ENCODE results near the gene C10orf120. TPM values are rescaled to one million over a fixed set of nuclear protein-coding genes. Genes with fewer than 3 reads are reported as not detected.
A peak's percentile ranks its signal among the peaks of the same experiment; 100 is the strongest.

Gene C10orf120
- total RNA-seq, 1 donor from 2014 or later = not detected

DNA sequence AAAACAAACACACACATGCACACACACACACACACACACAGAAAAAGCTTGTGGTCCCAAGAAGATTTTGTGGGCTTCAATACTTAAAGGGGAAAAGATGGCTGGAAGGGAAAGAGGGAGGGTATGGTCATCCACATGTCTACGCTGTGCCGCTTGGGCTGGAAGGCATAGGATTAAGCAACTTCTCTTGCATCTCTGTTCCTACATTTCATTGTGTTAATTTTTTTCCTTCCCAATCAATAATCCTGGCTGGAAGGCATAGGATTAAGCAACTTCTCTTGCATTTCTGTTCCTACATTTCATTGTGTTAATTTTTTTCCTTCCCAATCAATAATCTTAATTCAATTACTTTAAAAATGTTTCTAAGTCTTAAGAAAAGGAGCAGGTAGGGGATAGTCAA is 30.6 kb downstream of the C10orf120 start:
- Histone ChIP-seq H3K4me3 (no peak overlapping the region), H3K36me3 (no peaks in the 10 kb centered on the region), H3K27me3 (no peaks in the 10 kb centered on the region), H3K4me1 (no peaks in the 10 kb centered on the region), H3K27ac (no peak overlapping the region), H3K9me3 (no peaks in the 10 kb centered on the region)
- no peak for DNase-seq
- ATAC-seq = no peak
- intact Hi-C loops (cut with DNase I) = no loop called here
- TF ChIP-seq, protein P1, sequence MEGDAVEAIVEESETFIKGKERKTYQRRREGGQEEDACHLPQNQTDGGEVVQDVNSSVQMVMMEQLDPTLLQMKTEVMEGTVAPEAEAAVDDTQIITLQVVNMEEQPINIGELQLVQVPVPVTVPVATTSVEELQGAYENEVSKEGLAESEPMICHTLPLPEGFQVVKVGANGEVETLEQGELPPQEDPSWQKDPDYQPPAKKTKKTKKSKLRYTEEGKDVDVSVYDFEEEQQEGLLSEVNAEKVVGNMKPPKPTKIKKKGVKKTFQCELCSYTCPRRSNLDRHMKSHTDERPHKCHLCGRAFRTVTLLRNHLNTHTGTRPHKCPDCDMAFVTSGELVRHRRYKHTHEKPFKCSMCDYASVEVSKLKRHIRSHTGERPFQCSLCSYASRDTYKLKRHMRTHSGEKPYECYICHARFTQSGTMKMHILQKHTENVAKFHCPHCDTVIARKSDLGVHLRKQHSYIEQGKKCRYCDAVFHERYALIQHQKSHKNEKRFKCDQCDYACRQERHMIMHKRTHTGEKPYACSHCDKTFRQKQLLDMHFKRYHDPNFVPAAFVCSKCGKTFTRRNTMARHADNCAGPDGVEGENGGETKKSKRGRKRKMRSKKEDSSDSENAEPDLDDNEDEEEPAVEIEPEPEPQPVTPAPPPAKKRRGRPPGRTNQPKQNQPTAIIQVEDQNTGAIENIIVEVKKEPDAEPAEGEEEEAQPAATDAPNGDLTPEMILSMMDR (IDR thresholded peaks at IDR 0.05) = no peak

DNA sequence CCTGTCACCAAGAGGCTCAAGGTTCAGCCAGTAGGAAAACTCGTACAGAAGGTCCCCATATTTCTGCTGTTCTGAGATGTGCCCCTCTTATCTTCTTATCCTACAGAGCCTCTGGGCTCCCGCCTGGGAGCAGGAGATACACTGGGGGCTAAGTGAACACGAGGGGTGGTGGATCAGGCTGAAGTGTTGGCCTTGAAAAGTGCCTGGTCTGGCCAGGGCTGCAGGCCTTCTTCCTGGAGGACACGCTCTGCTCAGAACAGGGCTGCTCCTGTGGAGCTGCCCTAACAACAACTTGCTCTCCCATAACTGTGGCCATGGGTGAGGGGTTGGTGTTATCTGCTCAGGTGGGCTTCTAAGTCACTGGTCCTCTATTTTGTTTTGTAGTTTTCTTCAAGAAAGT is 33.7 kb downstream of the C10orf120 start:
- no peaks in the 10 kb centered on the region for H3K4me1 ChIP-seq
- ATAC-seq = no peak
- DNase-seq = no peak
- intact Hi-C loops (cut with DNase I) = no loop called here
- H3K4me3 ChIP-seq = no peak overlapping the region
- TF ChIP-seq, protein P1 (IDR thresholded peaks at IDR 0.05) = no peak
- no peaks in the 10 kb centered on the region for H3K36me3 ChIP-seq
- H3K27ac ChIP-seq = no peak overlapping the region
- no peaks in the 10 kb centered on the region for H3K9me3 ChIP-seq
- H3K27me3 ChIP-seq = no peaks in the 10 kb centered on the region

DNA sequence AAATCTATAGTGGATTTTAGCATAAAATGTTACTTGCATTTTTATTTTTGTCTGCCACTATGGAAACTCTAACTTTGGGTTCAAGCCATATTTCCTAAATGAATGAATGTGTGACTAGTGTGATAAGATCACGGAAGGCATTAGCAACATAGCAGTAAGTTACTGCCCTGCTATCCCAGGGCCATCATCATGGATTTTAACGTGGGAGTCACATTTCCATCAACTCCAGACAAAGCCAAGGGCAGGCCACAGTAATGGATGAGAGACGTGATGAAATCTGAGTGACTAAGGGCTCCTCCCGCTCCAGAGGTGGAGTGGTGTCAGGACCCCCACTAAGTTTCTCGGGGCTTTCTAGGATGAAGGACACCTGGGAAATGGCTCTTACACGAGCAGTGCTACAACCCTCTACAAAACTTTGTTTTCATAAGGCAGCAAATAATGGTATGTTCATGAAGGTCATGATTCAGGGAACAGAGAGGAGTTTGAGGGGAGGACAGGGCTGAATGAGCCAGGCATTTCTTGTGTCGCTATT is 34.3 kb downstream of the C10orf120 start:
- TF ChIP-seq, protein P1 (IDR thresholded peaks at IDR 0.05) = no peak
- ATAC-seq (no peak), DNase-seq (no peak)
- no peak overlapping the region for H3K4me3 ChIP-seq
- no peaks in the 10 kb centered on the region for H3K4me1 ChIP-seq
- intact Hi-C loops (cut with DNase I) = no loop called here
- H3K9me3 ChIP-seq = no peaks in the 10 kb centered on the region
- H3K36me3 ChIP-seq = no peaks in the 10 kb centered on the region
- H3K27ac ChIP-seq = no peak overlapping the region
- H3K27me3 ChIP-seq = no peaks in the 10 kb centered on the region

DNA sequence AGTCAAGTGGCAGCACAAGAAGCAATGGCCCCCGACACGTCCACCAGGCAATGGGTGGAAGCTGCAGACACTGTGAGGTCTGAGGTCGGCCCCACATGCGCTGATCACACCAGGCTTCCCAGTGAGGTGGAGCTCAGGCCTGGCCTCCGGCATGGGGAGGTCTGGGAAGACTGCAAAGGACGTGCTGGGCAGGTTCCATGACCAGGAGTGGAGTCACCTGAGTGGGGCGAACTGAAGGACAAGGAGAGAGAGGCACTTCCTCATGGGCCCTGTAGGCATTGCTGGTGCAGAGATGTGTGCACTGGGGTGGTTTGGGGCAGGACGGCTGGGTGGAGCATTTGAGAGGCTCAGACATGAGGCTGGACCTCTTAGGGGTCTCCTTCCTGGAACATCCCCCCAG is 35.1 kb downstream of the C10orf120 start:
- Histone ChIP-seq H3K4me1 (no peaks in the 10 kb centered on the region), H3K9me3 (no peaks in the 10 kb centered on the region), H3K4me3 (no peak overlapping the region), H3K36me3 (no peaks in the 10 kb centered on the region), H3K27ac (no peak overlapping the region), H3K27me3 (no peaks in the 10 kb centered on the region)
- DNase-seq = no peak
- TF ChIP-seq, protein P1 (IDR thresholded peaks at IDR 0.05) = no peak
- intact Hi-C loops (cut with DNase I) = no loop called here
- ATAC-seq = peak; percentile 41

DNA sequence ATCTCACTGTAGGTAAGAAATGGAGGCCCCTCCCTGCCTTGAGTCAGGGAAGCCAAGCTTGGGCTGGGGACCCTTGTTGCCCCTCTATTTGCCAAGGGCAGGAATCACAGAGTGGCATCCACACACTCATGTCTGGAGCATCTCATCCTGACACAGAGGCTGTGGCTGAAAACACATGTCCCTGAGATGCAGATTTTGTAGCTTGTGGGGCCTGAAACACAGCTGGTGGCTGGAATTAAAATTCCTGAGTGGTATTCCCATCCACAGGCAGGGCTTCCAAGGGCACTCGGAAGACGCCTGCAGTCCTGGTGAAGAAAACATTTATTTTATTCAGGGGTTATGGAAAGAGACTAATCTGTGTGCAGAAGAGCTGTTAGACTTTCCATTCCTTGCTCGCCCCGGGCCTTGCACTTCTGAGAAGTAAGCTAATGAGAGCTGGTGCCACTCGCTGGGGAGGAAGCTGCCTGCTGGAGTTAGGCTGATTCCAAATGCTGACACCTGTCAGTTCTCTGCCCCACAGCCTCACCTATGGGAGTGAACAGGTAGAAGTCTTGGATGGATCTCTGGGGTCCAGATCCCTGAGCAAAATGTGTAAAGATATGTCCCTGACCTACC is 36.0 kb downstream of the C10orf120 start:
- Histone ChIP-seq H3K27ac (no peak overlapping the region), H3K36me3 (no peaks in the 10 kb centered on the region), H3K4me3 (no peak overlapping the region), H3K9me3 (no peaks in the 10 kb centered on the region), H3K27me3 (no peaks in the 10 kb centered on the region), H3K4me1 (no peaks in the 10 kb centered on the region)
- DNase-seq = no peak
- TF ChIP-seq, protein P1 (IDR thresholded peaks at IDR 0.05) = no peak
- intact Hi-C loops (cut with DNase I) = no loop called here
- ATAC-seq = no peak

Data from upper lobe of right lung (tissue), 1 donor.